ENCODE measurements around the gene HOXB8. TPM values are rescaled to one million over a fixed set of nuclear protein-coding genes. Genes with fewer than 3 reads are reported as not detected.

HOXB8 gene
- total RNA-seq, 3 donors from 2014 or later (not counting 1 experiment from before 2014, with no cell fraction given), result not detected

GRCh38 chr17:48574505-48575065, 40.5 kb downstream of the HOXB8 start:
- no peak overlapping the region for H3K27ac Mint-ChIP-seq
- H3K27me3 ChIP-seq (ENCODE audit: control insufficient read depth, insufficient read depth, low read length), result peaks cover 6% of the 10 kb centered on the region

GRCh38 chr17:48571826-48572417, 43.2 kb downstream of the HOXB8 start:
- Mint-ChIP-seq H3K4me3 (no peak overlapping the region), H3K4me1 (peaks cover 21 to 36% of the 10 kb centered on the region in 2 donors), H3K36me3 (no peaks in the 10 kb centered on the region), H3K27me3 (ENCODE audit: low read depth in 2 of 2) (peaks cover 0 to 10% of the 10 kb centered on the region in 2 donors), H3K27ac (no peak overlapping the region), H3K9me3 (no peaks in the 10 kb centered on the region)
- H3K9me3 ChIP-seq (ENCODE audit: control insufficient read depth, insufficient read depth, low read length), result no peaks in the 10 kb centered on the region
- H3K4me3 ChIP-seq (ENCODE audit: low read length), result no peak overlapping the region
- peaks cover 32% of the 10 kb centered on the region for H3K4me1 ChIP-seq (ENCODE audit: control insufficient read depth, insufficient read depth, low read length)
- TF ChIP-seq, protein P1, sequence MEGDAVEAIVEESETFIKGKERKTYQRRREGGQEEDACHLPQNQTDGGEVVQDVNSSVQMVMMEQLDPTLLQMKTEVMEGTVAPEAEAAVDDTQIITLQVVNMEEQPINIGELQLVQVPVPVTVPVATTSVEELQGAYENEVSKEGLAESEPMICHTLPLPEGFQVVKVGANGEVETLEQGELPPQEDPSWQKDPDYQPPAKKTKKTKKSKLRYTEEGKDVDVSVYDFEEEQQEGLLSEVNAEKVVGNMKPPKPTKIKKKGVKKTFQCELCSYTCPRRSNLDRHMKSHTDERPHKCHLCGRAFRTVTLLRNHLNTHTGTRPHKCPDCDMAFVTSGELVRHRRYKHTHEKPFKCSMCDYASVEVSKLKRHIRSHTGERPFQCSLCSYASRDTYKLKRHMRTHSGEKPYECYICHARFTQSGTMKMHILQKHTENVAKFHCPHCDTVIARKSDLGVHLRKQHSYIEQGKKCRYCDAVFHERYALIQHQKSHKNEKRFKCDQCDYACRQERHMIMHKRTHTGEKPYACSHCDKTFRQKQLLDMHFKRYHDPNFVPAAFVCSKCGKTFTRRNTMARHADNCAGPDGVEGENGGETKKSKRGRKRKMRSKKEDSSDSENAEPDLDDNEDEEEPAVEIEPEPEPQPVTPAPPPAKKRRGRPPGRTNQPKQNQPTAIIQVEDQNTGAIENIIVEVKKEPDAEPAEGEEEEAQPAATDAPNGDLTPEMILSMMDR (IDR thresholded peaks at IDR 0.05), result no peak
- DNase-seq, result no peak
- no peaks in the 10 kb centered on the region for H3K36me3 ChIP-seq (ENCODE audit: control insufficient read depth, insufficient read depth, low read length)
- no peak overlapping the region for H3K27ac ChIP-seq (ENCODE audit: low read length)
- ATAC-seq, result no peak
- H3K27me3 ChIP-seq (ENCODE audit: control insufficient read depth, insufficient read depth, low read length), result no peaks in the 10 kb centered on the region
- no CpG with 5 or more reads among the region's 1 CpG for WGBS (ENCODE audit: insufficient coverage)
- intact Hi-C loops (cut with micrococcal nuclease), result no loop called here

More at GRCh38 chr17:48574505-48575065, 40.5 kb downstream of the HOXB8 start:
- 94% methylated on average over 8 of the region's 8 CpGs for WGBS (ENCODE audit: insufficient coverage)
- Histone ChIP-seq H3K4me1 (ENCODE audit: control insufficient read depth, insufficient read depth, low read length) (peaks cover 49% of the 10 kb centered on the region), H3K36me3 (ENCODE audit: control insufficient read depth, insufficient read depth, low read length) (no peaks in the 10 kb centered on the region), H3K4me3 (ENCODE audit: low read length) (no peak overlapping the region), H3K27ac (ENCODE audit: low read length) (no peak overlapping the region), H3K9me3 (ENCODE audit: control insufficient read depth, insufficient read depth, low read length) (no peaks in the 10 kb centered on the region)
- Mint-ChIP-seq H3K36me3 (no peaks in the 10 kb centered on the region), H3K9me3 (no peaks in the 10 kb centered on the region), H3K4me3 (peak overlapping the region; percentile 25), H3K27me3 (ENCODE audit: low read depth in 2 of 2) (peaks cover 8 to 10% of the 10 kb centered on the region in 2 donors), H3K4me1 (peaks cover 34 to 57% of the 10 kb centered on the region in 2 donors)
- TF ChIP-seq, protein P1 (IDR thresholded peaks at IDR 0.05), result no peak
- no peak for ATAC-seq
- intact Hi-C loops (cut with micrococcal nuclease), result no loop called here
- no peak for DNase-seq

GRCh38 chr17:48571024-48571818, 43.9 kb downstream of the HOXB8 start:
- Mint-ChIP-seq H3K27ac (no peak overlapping the region), H3K27me3 (ENCODE audit: low read depth in 2 of 2) (peaks cover 0 to 10% of the 10 kb centered on the region in 2 donors), H3K4me3 (no peak overlapping the region), H3K9me3 (no peaks in the 10 kb centered on the region), H3K36me3 (no peaks in the 10 kb centered on the region), H3K4me1 (peaks cover 21 to 34% of the 10 kb centered on the region in 2 donors)
- Histone ChIP-seq H3K36me3 (ENCODE audit: control insufficient read depth, insufficient read depth, low read length) (no peaks in the 10 kb centered on the region), H3K27ac (ENCODE audit: low read length) (no peak overlapping the region), H3K4me3 (ENCODE audit: low read length) (no peak overlapping the region), H3K27me3 (ENCODE audit: control insufficient read depth, insufficient read depth, low read length) (no peaks in the 10 kb centered on the region), H3K4me1 (ENCODE audit: control insufficient read depth, insufficient read depth, low read length) (peaks cover 26% of the 10 kb centered on the region), H3K9me3 (ENCODE audit: control insufficient read depth, insufficient read depth, low read length) (no peaks in the 10 kb centered on the region)
- DNase-seq, result no peak
- intact Hi-C loops (cut with micrococcal nuclease), result no loop called here
- WGBS (ENCODE audit: insufficient coverage), result 83% methylated on average over 25 of the region's 26 CpGs
- ATAC-seq, result no peak
- TF ChIP-seq, protein P1 (IDR thresholded peaks at IDR 0.05), result no peak
